ENCODE measurements around the gene ANXA9. TPM values are rescaled to one million over a fixed set of nuclear protein-coding genes. Genes with fewer than 3 reads are reported as not detected.

ANXA9 gene
- total RNA-seq, 1 donor from 2014 or later = 1.2 TPM

- DNase-seq (ENCODE audit: low spot score in 2 of 2, unreplicated experiment in 2 of 2) = no peak
- TF ChIP-seq CTCF (IDR thresholded peaks at IDR 0.05; ENCODE audit: unreplicated experiment) = no peak
- Mint-ChIP-seq H3K9me3 (no peaks in the 10 kb centered on the region), H3K27ac (no peak overlapping the region), H3K27me3 (ENCODE audit: low read depth) (no peaks in the 10 kb centered on the region), H3K4me1 (no peaks in the 10 kb centered on the region), H3K4me3 (no peak overlapping the region), H3K36me3 (peaks cover 58% of the 10 kb centered on the region)
Observed at GRCh38 chr1:150960646-150961045, 21.4 kb upstream of the ANXA9 start.

- no peaks in the 10 kb centered on the region for H3K4me1 Mint-ChIP-seq
- no peak for DNase-seq (ENCODE audit: low spot score in 2 of 2, unreplicated experiment in 2 of 2)
- H3K9me3 Mint-ChIP-seq = no peaks in the 10 kb centered on the region
- no peak overlapping the region for H3K4me3 Mint-ChIP-seq
- no peak for TF ChIP-seq CTCF (IDR thresholded peaks at IDR 0.05; ENCODE audit: unreplicated experiment)
- H3K36me3 Mint-ChIP-seq = peaks cover 57% of the 10 kb centered on the region
- H3K27me3 Mint-ChIP-seq (ENCODE audit: low read depth) = no peaks in the 10 kb centered on the region
- no peak overlapping the region for H3K27ac Mint-ChIP-seq
Observed at GRCh38 chr1:150961756-150962155, 20.3 kb upstream of the ANXA9 start.

- no peak overlapping the region for H3K27ac Mint-ChIP-seq
- DNase-seq (ENCODE audit: low spot score in 2 of 2, unreplicated experiment in 2 of 2) = no peak
- TF ChIP-seq CTCF (IDR thresholded peaks at IDR 0.05; ENCODE audit: unreplicated experiment) = no peak
- no peaks in the 10 kb centered on the region for H3K4me1 Mint-ChIP-seq
- no peaks in the 10 kb centered on the region for H3K9me3 Mint-ChIP-seq
- peaks cover 48% of the 10 kb centered on the region for H3K36me3 Mint-ChIP-seq
- no peak overlapping the region for H3K4me3 Mint-ChIP-seq
- H3K27me3 Mint-ChIP-seq (ENCODE audit: low read depth) = no peaks in the 10 kb centered on the region
Observed at GRCh38 chr1:150963321-150964163, 18.6 kb upstream of the ANXA9 start.

- Mint-ChIP-seq H3K36me3 (peaks cover 48% of the 10 kb centered on the region), H3K27me3 (ENCODE audit: low read depth) (no peaks in the 10 kb centered on the region), H3K4me1 (no peaks in the 10 kb centered on the region), H3K4me3 (no peak overlapping the region), H3K9me3 (no peaks in the 10 kb centered on the region), H3K27ac (no peak overlapping the region)
- DNase-seq (ENCODE audit: low spot score in 2 of 2, unreplicated experiment in 2 of 2) = no peak
- TF ChIP-seq CTCF (IDR thresholded peaks at IDR 0.05; ENCODE audit: unreplicated experiment) = no peak
Observed at GRCh38 chr1:150964164-150964489, 18.0 kb upstream of the ANXA9 start.

GRCh38 chr1:150965605-150966004, 16.5 kb upstream of the ANXA9 start:
- Mint-ChIP-seq H3K4me3 (no peak overlapping the region), H3K27ac (no peak overlapping the region), H3K27me3 (ENCODE audit: low read depth) (no peaks in the 10 kb centered on the region)

More at GRCh38 chr1:150965605-150966004, 16.5 kb upstream of the ANXA9 start:
- no peak for TF ChIP-seq CTCF (IDR thresholded peaks at IDR 0.05; ENCODE audit: unreplicated experiment)
- Mint-ChIP-seq H3K36me3 (peaks cover 37% of the 10 kb centered on the region), H3K4me1 (peaks cover 4% of the 10 kb centered on the region), H3K9me3 (no peaks in the 10 kb centered on the region)
- no peak for DNase-seq (ENCODE audit: low spot score in 2 of 2, unreplicated experiment in 2 of 2)
